GM12892 (cell line): ENCODE results near the gene RPL37.

Source experiments
- DNase-seq: peaks from one replicate; pipeline ENCODE4 v3.0.0; 2011; ENCODE audit not compliant: insufficient read length
- FAIRE-seq: peaks from 2 replicates; lab custom pipeline; 2011; peaks lifted over from hg19 to GRCh38; lab: Jason Lieb, UNC
- POLR2A ChIP-seq: IDR thresholded peaks from 2 replicates; pipeline ENCODE4 v1.6.1; 2011; ENCODE audit warnings: low read depth, low read length, control low read depth
- POLR2AphosphoS5 ChIP-seq: IDR thresholded peaks from 2 replicates; pipeline ENCODE4 v1.6.1; 2011; ENCODE audit warnings: low read depth, low read length, control low read depth
- TAF1 ChIP-seq: IDR thresholded peaks from 2 replicates; pipeline ENCODE4 v1.6.1; 2011; ENCODE audit warnings: low read depth, mild to moderate bottlenecking, control low read depth, low read length, borderline replicate concordance

RPL37 gene

DNA sequence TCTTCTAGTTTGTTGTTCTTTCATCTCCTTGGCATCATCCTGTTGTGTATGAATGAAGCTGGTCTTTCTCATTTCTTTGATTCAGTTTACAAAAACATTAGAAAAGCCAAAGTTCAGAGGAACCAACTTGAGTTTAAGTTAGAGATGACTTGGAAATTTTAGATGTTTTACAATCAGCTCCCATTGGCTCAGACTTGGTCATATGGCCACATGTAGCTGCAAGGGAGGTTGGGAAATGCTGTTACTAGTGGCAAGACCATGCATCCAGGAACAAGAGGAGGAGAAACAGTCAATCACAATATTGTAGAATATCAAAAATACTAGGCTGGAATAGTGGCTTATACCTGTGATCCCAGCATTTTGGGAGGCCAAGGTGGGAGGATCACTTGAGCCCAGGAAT, 25.7 kb upstream of the RPL37 start:
- FAIRE-seq (no peak), DNase-seq (no peak)
- TF ChIP-seq POLR2AphosphoS5 (no peak), TAF1 (no peak), POLR2A (no peak)

DNA sequence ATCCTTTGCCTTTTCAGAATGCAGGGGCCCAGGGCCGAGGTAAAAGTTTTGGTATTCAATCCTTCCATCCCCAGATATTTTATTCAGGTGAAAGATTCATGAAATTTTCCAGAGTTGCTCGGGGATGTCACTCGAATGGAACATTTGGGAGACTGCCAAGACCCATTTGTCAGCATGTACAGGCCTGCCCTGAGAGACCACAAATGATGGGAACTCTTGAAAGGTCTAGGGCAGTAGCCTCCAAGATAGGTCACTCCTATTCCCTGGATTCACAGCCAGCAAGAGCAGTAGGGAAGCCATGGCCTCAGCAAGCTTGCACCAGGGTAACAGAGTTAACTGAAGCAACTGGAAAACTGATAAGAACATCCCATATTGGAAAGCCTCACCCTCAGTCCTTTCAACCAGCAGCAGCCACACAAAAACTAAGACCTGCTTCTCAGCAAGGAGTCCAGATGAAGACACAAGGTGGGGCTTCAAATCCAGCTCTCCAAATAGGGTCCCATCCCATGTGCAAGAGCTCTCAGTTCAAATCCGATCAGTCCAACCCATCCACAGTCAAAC, 18.7 kb upstream of the RPL37 start:
- no peak for DNase-seq
- FAIRE-seq: no peak
- TF ChIP-seq POLR2A (no peak), POLR2AphosphoS5 (no peak), TAF1 (no peak)

DNA sequence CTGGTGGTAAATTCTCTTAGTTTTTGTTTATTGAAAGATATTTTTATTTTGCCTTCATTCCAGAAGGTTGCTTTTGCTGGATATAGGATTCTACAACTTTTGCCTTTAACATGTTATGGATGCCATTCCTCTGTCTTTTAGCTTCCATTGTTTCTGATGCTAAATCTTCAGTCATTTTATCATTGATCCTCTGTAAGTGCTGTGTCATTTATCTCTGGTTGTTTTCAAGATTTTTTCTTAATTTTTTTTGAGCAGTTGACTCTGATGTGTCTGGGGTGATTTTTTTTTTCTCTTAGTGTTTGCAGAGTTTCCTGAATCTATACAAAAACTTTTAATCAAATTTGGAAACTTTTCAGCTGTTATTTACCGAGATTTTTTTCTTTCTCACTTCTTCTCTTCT, 12.5 kb upstream of the RPL37 start:
- no peak for FAIRE-seq
- TF ChIP-seq POLR2A (no peak), POLR2AphosphoS5 (no peak), TAF1 (no peak)
- DNase-seq: no peak

DNA sequence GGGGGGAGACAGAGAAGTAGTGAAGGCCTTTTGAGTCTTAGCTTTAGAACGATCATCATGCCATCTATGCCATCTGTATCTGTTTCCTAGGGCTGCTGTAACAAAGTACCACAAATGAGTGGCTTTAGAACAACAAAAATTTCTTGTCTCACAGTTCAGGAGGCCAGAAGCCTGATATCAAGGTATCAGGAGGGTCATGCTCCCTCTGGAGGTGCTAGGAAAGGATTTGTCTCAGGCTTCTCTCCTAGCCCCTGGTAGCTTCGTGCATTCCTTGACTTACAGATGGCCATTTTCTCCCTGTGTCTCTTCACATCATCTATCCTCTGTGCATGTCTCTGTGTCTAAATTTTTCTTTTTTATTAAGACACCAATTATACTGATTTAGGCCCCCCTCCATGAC, 11.3 kb upstream of the RPL37 start:
- TF ChIP-seq POLR2A: no peak
- no peak for TF ChIP-seq POLR2AphosphoS5
- no peak for TF ChIP-seq TAF1
- DNase-seq (no peak), FAIRE-seq (no peak)

DNA sequence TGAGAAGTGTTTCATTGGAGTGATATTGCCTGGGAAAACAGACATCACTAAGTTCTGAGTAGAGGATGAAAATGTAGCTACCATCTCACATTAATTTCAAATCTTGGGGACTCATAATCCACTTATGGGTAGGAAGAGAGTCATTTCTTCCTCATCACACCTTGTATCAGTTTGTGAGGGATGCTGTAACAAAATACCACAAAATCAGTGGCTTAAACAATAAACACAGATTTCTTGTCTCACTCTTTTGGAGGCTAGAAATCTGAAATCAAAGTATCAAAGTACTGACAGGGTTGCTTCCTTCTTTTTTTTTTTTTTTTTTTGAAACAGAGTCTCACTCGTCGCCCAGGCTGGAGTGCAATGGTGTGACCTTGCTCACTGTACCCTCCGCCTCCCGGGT, 9.5 kb upstream of the RPL37 start:
- no peak for FAIRE-seq
- TF ChIP-seq TAF1: no peak
- no peak for TF ChIP-seq POLR2A
- TF ChIP-seq POLR2AphosphoS5: no peak
- no peak for DNase-seq

DNA sequence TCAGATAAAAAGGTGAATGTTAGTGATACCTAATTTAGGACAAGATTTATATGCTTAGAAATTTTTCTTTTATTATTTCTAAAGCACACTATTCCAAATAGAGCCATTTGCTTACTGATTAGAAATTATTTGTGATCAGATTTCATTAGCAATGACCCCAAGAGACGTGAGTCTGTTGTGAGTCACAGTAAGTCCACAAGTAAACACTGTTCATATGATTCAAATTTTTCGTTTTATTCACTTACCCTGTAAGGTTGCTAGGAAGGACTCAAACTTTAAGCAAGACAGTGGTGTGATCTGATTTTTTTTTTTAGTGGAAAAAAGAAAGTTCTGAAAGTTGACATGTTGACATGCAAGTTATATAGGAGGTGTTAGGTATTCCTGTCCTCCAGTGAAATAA, 7.3 kb upstream of the RPL37 start:
- DNase-seq (no peak), FAIRE-seq (no peak)
- TF ChIP-seq POLR2AphosphoS5: no peak
- no peak for TF ChIP-seq POLR2A
- no peak for TF ChIP-seq TAF1

DNA sequence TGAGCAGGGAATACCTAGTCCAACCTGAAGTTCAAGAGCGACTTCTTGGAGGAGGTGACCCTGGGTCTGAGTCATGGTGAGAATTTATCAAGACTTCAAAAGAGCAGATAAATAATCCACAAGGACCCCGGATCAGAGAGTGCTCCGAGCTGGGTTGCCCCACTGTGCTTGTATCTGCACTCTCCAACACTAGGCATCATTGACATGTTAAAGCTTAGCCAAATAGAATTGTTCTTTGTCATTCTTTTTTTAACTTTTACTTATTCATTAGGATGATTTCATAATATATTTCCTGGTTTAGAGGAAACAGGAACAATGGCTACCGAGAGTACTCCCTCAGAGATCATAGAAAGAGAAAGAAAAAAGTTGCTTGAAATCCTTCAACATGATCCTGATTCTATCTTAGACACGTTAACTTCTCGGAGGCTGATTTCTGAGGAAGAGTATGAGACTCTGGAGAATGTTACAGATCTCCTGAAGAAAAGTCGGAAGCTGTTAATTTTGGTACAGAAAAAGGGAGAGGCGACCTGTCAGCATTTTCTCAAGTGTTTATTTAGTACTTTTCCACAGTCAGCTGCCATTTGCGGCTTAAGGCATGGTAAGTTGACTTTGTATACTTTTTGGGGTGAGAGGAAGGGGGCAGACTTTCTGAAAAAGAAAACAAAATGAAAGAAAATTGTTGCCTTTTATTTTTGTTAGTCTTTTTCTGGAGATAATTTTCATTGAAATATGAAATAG, 6.2 kb upstream of the RPL37 start, which contains the start of gene CARD6:
Gene CARD6 (plus strand): TSS at position 300 of the 738 bp plus-strand sequence. CDS start 16 bp downstream, at position 316.
- TF ChIP-seq POLR2AphosphoS5: no peak
- TF ChIP-seq TAF1: no peak
- no peak for TF ChIP-seq POLR2A
- FAIRE-seq: peak; percentile 70
- no peak for DNase-seq

DNA sequence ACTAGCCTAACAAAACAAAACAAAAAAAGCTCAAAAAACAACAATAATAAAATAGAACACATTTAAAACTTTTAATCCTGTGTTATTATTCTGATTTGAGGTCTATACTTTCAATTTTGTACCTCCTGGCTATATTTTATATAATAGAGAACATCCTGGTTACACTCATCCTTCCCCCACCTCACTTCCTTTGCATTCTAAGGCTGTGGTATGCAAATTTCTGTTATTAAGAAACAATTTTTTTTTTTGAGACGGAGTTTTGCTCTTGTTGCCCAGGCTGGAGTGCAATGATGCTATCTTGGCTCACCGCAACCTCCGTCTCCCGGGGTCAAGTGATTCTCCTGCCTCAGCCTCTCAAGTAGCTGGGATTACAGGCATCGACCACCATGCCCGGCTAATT, 3.1 kb upstream of the RPL37 start:
- TF ChIP-seq POLR2A (no peak), TAF1 (no peak), POLR2AphosphoS5 (no peak)
- DNase-seq (no peak), FAIRE-seq (no peak)

DNA sequence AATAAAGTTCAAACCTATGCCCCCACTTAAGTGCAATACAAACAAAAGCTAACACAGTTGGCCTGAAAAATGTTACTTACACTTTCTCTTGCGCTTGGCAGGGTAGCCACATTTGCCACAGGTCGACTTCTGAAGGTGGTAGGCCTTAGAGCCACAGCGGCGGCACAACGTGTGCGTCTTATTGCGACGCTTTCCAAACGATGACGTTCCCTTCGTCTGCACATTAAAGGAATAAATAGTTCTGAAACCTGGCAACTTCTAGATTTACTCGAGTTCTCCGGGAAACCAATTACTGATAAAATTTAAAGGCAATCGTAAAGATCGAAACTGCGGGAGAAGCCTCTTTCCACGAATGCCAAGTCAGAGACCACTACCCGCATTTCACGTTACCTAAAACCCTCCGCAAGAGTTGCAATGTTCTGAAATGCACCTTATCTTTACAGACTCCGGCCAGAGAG, 602 bp downstream of the RPL37 start:
- DNase-seq (no peak), FAIRE-seq (no peak)
- no peak for TF ChIP-seq TAF1
- no peak for TF ChIP-seq POLR2A

DNA sequence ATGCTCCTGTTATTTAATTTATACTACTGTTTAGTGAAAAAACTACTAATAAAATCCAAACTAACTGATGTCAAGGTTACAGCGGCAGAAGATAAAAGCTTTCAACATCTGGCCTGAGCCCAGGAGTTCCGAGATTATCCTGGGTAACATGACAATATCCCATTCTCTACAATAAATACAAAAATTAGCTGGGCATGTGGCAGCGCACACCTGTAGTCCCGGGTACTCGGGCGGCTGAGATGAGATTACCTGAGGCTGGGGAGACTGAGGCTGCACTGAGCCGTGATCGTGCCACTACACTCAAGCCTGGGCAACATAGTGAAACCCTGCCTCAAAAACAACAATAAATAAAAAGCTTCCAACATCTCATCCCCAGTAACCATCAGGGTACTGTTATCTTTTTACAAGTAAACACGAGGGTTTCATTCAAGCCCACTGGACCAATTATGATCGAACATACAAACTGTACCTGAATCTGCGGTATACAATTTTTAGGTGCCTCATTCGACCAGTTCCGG, 1.3 kb downstream of the RPL37 start:
- 0 out of 2 replicates have a peak, but pooled peaks have one; percentile 8 for TF ChIP-seq POLR2A
- TF ChIP-seq POLR2AphosphoS5: 0 out of 2 replicates have a peak, but pooled peaks have one; percentile 25
- TF ChIP-seq TAF1: no peak

DNA sequence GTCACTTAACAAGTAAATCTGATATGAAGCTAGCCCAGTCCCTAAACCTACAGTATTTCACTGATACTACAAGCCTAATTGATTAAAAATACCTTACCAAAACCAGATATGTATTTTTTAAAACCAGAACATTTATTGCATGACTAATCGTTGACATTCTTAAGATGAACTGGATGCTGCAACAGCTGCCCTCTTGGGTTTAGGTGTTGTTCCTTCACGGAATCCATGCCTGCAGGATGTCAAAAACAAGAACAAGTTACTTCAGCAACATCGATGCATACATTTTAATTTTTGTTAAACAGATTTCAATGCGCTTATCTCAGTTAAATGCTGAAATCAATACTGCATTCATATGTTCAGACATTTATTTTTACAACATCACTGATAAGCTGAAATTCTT, 2.7 kb downstream of the RPL37 start:
- DNase-seq (no peak), FAIRE-seq (no peak)
- no peak for TF ChIP-seq POLR2AphosphoS5
- TF ChIP-seq TAF1: no peak
- no peak for TF ChIP-seq POLR2A

More for the DNA sequence above, 1.3 kb downstream of the RPL37 start:
- DNase-seq: no peak
- FAIRE-seq: no peak
